GF-D8 (cell line): ENCODE data around the gene GRM8.
"Not testable (repeated sequence)": the region's sequence is repeated elsewhere in the genome, so short reads cannot be mapped to it uniquely, and the experiment has no call there.

Experiments
- DNase-seq: peaks from one replicate; lab custom pipeline; 2025; lab: John Stamatoyannopoulos, UW

The GRM8 gene

DNA sequence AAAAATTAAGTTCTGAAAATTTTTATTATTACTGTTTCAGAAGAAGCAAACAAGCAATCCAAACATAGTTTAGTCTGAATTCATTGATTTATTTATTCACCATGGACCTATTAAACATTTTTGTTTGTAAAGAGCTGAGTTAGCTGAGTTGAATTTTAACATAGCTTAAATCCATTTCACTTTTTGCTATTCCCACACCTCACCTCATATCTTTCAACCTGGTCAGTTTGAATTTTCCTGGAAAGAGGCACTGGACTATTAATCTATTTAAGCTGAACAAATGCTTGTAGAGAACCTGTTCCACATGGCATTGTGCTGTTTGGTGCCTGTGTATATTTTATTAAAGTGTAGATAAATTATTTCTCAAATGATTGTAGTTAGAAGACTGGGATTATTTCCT, 344.2 kb downstream of the GRM8 start:
- DNase-seq = not testable (repeated sequence)

DNA sequence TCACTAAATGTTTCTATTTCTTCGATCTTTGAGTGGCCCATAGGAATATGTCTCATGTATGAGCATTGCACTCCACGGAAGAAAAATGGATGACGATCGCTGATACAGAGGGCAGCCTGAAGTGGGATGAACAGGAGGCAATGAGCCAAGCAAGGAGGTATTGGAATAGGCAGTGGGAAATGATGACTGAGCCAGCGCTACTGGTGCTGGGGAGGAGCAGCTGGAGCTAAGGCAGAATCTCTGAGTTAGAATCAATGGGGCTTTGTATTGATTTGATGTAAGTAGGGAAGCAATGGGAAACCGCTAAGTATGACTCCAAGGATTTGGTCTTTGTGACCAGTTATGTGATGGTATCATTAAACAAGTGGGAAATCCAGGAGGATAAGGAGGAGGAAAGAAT, 345.1 kb downstream of the GRM8 start:
- not testable (repeated sequence) for DNase-seq

DNA sequence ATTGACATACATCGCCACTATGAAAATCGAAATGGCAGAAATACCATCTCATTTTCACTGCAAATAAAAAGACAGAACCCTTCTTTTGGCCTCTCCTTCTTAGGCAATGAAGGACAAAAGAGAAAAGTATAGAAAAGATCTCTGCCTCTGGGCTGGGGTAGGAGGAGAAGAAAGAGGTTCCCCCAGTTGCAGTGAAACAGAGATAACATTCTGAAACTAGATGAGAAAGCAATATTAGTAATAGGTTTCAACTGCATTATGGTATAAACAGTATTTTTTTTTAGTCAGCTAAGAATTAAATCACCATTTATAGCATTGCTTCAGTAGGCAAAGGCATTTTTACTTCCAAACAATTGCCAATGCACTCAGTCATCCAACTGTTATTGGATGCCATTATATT, 347.5 kb downstream of the GRM8 start:
- not testable (repeated sequence) for DNase-seq

DNA sequence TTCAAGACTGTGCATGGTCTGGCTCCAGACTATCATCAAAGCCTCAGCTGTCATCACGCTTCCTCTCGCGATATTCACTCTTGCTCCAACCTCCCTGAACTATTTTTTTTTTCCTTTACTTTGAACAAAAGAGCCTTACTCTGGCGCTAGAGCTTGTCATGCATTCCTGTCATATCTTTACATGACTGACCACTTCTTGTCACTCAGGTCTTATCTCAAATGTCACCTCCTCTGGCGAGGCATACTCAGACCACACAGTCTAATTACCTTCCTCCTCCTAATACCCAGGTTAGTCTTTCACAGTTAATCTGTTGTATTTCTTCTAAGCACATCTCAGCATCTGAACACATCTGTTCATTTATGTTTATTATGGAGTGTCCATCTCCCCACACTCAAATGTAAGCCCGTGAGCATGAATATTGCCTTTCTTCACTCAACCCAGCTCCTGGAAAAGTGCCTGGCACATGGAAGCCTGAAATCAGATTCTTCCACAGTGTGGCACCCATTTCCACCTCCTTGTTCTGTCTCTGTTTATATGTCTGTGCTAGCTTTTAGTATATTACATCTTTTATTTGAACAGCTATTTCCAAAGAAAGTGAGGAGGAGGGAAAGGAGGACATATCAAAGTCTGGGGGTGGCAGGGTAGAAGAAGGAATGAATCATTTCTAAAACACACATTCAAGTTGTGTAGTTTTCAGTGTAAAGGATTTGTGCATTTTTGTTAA, 351.5 kb downstream of the GRM8 start:
- not testable (repeated sequence) for DNase-seq

DNA sequence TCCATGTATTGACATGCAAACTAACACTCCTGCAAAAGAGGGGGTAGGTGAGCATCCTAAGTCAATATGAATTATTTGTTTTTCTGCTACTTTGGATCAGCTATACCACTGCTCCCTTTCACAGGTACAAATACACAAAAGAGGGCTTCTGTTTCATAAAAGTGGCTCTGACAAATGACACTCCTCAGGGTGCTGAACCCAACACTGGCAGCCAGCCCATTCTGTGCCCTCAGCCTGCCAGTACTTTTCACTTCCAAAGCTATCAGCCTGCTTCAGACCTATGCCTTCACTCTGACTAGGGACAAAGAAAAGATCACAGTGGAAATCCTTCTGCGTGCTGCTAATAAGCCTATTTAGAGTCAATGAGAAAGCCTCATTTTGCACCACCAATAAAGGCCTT, 364.8 kb downstream of the GRM8 start:
- not testable (repeated sequence) for DNase-seq

DNA sequence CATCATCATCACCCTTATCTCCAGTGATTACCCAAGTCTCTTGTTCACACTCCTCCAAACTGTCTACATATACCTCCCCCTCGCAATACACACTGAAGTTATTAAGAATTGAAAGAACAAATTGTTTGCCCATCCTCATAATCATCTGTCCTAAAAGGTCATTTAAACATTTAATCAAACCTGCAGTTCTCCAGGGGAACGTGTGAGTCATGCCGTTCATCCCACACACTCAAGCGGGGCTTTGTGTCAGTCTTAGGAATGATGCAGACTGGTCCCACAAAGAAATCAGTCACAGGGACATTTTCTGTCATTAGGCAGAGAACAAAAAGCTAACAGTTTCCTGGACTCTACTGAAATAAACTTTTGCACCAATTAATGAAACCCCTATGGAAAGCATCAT, 365.2 kb downstream of the GRM8 start:
- not testable (repeated sequence) for DNase-seq

DNA sequence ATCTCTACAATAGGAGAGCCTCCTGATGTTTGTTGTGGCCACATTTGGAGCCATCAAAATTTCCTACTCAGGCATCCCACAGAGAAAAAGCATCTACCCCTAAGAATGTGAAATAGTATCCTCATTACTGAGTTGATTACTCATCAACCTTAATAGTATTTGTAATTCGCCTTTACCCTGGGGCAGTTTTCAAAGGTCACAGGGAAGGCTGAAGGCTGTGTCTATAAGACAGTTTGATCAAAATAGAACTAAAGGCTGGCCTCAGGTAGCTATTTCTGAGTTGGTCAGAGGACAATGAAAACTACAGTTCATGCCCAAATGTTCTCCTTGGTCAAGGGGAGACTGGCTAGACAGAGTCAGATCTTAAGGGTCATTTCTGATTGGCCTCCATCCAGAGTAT, 370.0 kb downstream of the GRM8 start:
- DNase-seq = not testable (repeated sequence)

DNA sequence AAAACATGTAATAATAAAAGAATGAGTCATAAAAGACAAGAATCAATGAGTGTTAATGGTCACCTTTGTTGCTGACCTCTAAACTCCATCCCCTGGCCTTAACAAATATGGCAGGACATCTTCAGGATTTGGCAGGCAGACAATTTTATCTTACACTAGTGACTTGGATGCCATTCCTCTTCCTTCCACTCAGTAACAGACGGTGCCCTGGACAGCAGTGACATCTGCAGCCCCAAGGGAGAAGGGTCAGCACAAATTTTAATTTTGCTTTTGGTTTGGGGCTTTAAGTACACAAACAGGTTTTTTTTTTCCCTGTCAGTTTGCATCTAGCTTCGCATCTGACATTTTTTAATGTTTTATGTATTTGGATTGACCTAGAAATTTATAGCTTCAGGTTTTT, 370.8 kb downstream of the GRM8 start:
- DNase-seq = not testable (repeated sequence)

DNA sequence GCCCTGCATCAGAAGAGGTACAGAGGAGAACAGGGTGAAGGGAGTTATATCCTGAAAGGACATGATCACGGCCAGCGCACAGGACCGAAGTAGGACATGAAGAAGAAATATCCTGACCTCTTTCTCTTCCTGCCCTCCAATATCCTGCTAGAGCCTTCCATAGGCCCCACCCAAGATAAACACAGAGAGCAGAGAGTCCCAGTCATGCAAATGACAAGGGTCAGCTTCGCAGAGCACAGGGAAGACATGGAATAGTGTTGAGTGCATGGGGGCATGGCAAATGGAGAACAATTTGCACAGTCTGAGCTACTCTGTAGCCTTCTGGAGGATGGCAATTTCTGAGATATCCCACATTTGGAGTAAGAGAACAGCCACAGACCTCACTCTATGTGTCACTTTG, 371.4 kb downstream of the GRM8 start:
- DNase-seq = no peak

DNA sequence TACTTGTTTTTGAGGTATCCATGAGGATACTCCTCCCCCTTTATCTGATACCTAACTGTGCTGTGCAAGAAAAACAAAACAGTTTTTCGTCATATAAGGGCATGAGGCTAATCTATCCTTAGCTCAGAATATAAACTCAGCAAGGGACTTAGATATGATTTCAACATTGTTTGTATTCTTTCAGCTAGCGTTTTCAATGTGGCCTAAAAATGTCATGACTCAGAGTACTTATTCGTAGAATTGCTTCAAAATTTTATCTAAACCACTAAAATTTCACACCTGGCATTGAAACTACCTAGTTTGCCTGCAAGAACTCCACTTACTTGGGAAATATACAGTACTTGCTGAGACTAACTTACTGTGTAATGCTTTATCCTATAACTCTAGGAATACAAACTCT, 376.2 kb downstream of the GRM8 start:
- DNase-seq = not testable (repeated sequence)

DNA sequence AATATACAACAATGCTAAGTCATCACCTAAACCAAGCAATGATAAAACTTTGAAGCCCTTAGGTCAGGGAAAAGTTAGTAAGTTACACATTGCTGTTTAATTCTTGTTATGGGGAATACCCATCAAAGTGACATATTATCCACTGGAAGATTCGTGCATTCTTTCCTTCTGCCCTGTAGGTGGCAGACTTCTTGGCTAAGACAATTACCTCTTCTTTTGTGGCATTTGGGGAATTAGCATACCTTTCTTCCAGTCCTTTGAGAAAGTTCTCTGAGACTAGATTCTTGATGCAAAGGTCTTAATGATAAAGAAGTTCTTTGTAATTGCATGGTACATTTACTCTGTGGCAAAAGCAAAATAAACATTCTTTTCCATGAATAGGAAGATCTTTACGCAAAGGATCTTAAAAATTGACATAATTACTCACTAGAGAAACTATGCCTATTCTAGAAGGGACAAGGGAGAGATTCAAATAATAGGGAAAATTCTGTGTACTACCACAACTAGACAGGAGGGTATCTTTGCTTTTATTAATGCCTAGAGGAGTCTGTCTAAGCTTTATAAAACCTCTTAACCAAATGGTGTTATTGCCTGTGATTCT, 395.9 kb downstream of the GRM8 start:
- DNase-seq = no peak

DNA sequence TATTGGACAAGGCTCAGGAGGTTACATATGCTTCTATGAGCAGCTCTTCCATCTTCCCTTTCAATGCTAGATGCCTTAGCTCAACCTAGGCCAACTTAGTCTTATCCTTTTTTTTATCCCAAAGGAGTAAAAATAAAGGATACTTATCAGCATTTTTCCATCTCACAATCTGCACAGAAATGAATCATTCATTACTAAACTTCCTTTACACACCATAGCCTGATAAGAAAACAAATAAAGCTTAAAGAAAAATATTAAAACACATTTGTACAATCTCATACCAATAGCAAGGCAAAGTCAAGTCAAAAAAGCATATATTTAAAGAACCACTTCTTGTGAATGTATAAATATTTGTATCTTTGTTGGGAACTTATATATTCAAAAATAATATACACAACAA, 407.4 kb downstream of the GRM8 start:
- no peak for DNase-seq

DNA sequence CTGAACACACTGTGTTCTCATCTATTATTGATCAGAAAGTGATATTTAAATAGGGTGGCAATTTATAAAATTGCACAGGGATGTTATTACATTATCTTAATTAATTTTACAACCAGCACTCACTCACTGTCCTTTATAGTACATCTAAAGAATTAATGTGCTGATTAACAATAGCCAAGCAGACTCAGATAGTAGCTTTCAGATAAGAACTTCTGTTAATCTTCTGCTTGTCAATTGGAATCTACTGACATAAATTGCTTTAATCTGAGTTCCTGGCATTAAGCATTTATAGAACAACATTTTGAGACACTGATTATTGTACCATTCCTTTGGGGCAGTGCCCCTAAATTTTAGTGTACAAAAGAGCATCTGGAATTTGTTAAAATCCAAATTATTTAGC, 408.9 kb downstream of the GRM8 start:
- no peak for DNase-seq

DNA sequence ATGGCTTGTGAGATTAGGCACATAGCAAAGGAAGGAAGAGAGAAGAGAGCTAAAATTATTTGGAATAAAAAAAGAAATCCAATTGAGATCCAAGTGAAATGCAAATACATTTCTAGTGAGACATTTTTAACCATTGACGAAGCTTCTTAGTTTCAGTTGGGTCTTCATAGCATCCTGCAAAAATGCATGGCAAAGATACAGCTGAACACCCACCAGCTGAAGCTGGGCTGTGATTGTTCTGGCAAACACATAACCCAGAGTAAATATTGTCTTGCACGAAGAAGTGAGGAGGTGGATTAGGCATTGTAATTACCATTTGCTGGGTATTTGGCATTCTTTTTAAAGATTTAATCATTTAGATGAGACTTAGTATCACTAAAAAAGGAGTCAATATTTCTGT, 409.4 kb downstream of the GRM8 start:
- DNase-seq = no peak

DNA sequence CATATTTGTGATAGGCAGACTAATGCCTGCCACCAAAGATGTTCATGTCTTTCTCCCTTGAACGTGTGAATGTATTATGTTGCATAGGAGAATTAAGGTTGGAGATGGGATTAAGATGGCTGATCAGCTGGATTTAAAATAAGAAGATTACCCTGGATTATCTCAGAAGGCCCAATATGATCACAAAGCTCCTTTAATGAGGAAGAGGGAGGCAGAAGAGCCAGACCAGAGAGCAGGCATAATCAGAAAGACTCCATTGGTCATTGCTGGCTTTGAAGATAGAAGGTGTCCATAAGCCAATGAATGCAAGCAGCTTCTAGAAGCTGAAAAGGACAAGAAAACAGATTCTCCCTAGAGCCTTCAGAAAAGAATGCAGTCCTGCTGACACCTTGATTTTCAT, 410.3 kb downstream of the GRM8 start:
- DNase-seq = no peak

DNA sequence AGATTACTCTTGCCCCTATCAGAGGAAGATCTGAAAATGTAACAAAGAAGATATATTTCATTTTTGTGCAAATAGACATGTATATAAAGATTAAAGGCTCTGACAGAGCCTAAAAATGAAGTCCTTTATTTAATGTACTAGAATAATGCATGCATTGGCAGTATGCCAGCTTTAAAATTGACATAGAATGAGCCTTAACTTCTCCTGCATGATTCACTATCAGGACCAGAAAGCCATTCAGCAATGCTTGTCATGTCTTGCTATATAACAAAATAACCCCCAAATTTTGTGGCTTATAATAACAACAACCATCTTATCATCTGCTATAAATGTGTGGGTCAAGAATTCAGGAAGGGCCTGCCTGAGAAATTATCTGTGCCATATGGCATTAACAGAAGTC, 411.9 kb downstream of the GRM8 start:
- no peak for DNase-seq

DNA sequence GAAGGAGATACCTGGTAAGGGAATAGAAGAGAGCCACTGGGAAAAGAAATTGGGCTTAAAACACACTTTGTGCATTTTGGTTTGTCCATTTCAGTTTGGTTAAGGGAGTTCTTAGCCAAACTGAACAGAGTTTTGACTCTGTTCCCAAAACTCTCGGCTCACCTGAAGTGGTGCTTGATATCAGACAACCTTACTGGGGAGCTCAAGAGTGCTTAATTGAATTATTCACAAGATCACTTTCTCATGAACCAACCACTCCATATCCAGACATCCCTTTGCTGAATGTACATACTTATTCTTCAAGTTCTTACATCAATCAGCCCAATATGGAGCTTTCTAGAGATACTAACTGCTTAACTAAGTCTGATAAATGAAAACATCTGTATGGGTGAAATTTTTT, 413.1 kb downstream of the GRM8 start:
- no peak for DNase-seq

DNA sequence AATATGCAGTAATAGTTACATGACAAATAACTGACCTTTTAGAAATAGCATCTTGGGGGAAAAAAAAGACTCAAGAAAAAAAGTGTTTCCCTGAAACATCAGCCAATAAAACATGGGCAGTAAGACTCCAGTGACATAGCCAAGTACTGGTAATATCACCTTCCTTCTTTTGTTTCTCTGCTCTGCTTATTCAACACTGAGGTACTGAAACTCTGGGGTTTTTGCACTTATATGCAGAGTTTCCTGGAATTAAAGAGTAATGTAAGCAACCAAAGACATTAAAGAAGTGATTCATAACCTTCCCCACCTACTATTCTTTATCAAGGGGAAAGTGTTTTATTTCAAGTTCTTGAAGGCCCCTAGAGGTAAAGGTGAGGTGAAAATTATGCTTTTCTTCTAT, 414.5 kb downstream of the GRM8 start:
- no peak for DNase-seq

DNA sequence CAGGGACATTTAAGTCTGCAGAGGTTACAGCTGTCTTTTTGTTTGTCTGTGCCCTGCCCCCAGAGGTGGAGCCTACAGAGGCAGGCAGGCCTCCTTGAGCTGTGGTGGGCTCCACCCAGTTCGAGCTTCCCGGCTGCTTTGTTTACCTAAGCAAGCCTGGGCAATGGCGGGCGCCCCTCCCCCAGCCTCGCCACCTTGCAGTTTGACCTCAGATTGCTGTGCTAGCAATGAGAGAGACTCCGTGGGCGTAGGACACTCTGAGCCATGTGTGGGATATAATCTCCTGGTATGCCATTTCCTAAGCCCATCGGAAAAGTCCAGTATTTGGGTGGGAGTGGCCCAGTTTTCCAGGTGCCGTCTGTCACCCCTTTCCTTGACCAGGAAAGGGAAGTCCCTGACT, 421.5 kb downstream of the GRM8 start:
- DNase-seq = not testable (repeated sequence)

DNA sequence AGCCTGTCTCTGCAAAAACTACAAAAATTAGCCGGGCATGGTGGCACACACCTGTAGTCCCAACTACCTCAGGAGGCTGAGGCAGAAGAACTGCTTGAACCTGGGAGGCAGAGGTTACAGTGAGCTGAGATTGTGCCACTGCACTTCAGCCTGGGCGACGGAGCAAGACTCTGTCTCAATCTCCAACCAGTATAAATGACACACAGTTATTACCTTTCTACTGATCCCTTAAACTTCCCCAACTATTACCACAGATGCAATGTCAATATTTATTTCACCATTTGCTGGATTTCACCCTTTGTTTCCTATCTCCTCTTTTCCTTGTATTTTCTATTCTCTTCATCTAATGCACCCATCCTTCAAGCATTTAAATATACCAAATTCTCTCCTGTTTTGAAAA, 431.8 kb downstream of the GRM8 start:
- no peak for DNase-seq

DNA sequence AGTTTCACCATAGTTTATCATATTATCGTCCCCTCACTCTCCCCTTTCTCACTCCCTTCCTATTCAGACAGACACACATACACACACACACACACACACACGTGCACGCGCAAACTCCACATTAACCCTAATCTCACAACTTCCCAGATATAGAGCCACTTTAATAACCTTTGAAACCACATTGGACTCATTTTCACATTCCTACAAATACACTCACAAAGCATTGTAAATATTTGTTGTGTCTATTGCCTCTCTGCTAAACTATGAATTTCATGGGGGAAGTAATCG, 433.6 kb downstream of the GRM8 start:
- no peak for DNase-seq

DNA sequence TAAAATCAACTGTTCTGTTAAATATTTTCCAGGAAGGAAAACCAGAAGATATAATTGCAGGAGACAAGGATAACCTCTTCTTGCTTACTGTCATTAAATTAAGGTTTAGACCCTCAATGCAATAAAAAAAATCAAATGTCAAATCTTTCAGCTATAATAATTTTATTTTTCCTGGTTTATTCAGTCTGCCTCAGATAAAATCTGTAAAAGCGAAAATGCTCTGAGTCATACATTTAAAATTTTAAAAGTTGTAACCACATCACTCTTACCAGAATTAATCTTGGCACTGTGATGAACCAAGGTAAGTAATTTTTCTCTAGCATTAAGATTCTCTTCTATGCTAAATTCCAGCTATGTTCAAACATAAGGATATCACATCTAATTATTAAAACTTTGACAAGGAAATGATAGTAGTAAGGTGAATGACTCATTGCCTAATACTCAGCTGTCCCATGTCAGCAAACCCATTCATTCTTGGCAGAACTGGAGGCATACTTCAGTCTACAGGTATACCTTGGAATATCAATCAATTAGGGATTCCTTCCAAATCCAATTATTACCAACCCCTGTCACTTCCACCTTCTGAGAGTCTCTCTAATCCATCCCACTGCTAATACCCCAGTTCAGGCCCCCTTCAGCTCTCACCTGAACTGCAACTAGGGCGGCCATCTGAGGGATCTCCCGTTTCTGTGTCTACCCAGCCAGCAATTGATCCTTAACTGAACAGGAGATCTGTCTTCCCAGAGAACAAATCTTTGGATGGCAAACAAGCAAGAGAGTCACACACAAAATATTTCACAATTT, 434.1 kb downstream of the GRM8 start:
- no peak for DNase-seq

DNA sequence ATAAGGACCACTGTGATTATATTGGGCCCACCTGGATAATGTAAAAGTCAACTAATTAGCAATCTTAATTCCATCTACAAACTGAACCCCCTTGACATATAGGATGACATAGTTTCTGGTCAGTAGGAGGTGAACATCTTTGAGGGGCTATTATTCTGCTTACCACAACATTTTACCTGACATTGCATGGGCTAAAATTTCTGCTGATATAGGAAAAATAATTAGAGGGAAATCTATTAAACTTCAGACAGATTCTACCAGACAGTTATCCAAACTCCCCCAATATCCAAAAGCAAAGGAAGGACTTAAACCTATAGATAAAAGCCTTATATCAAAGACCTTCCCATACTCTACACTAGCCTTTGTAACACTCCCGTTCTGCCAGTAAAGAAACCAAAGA, 443.6 kb downstream of the GRM8 start:
- DNase-seq = no peak
